GM19438 (cell line): ENCODE data around the gene MPPED1.

Experiments used
- ATAC-seq: cut with Tn5 transposase; IDR thresholded peaks from one replicate; pipeline ENCODE4 v1.9.1; 2021; ENCODE audit warnings: low read depth; ENCODE audit not compliant: unreplicated experiment

MPPED1 gene

GRCh38 chr22:43392385-43392989 lies 19.3 kb upstream of the MPPED1 start:
- no peak for ATAC-seq

GRCh38 chr22:43393132-43393843 lies 18.5 kb upstream of the MPPED1 start:
- no peak for ATAC-seq

- ATAC-seq: no peak
Measured at GRCh38 chr22:43393844-43394474, 17.9 kb upstream of the MPPED1 start.

- no peak for ATAC-seq
Measured at GRCh38 chr22:43395086-43395695, 16.6 kb upstream of the MPPED1 start.

- no peak for ATAC-seq
Measured at GRCh38 chr22:43396321-43396933, 15.4 kb upstream of the MPPED1 start.

GRCh38 chr22:43396934-43397457 lies 14.8 kb upstream of the MPPED1 start:
- no peak for ATAC-seq

GRCh38 chr22:43397766-43398165 lies 14.0 kb upstream of the MPPED1 start:
- ATAC-seq: no peak

- no peak for ATAC-seq
Measured at GRCh38 chr22:43398246-43398645, 13.6 kb upstream of the MPPED1 start.

GRCh38 chr22:43398910-43399309 lies 12.9 kb upstream of the MPPED1 start:
- no peak for ATAC-seq

GRCh38 chr22:43399338-43399979 lies 12.4 kb upstream of the MPPED1 start:
- ATAC-seq: no peak

GRCh38 chr22:43399980-43400358 lies 11.8 kb upstream of the MPPED1 start:
- no peak for ATAC-seq

GRCh38 chr22:43400449-43400848 lies 11.4 kb upstream of the MPPED1 start:
- ATAC-seq: no peak

GRCh38 chr22:43401233-43401632 lies 10.6 kb upstream of the MPPED1 start:
- ATAC-seq: no peak

- no peak for ATAC-seq
Measured at GRCh38 chr22:43401661-43402060, 10.2 kb upstream of the MPPED1 start.

GRCh38 chr22:43402128-43402527 lies 9.7 kb upstream of the MPPED1 start:
- ATAC-seq: no peak

- no peak for ATAC-seq
Measured at GRCh38 chr22:43404673-43405385, 7.0 kb upstream of the MPPED1 start.

GRCh38 chr22:43406186-43406790 lies 5.5 kb upstream of the MPPED1 start:
- ATAC-seq: no peak

GRCh38 chr22:43407591-43407990 lies 4.2 kb upstream of the MPPED1 start:
- no peak for ATAC-seq

- ATAC-seq: no peak
Measured at GRCh38 chr22:43408009-43408408, 3.8 kb upstream of the MPPED1 start.
